MM.1S (cell line): ENCODE results near the gene SELENOF.

Source experiments
- DNase-seq: peaks from one replicate; pipeline ENCODE4 v3.0.0-alpha.2; 2015
- H2AFZ ChIP-seq: fragments of 300-600 bp; sonication (generic); 2 replicates; pipeline ENCODE4 v1.6.0; 2016; ENCODE audit warnings: antibody characterized with exemption, low read length
- H3F3A ChIP-seq: fragments of 300-600 bp; sonication (generic); 2 replicates; pipeline ENCODE4 v1.6.1; 2016; ENCODE audit warnings: mild to moderate bottlenecking, antibody characterized with exemption, low read length, moderate library complexity, mixed read lengths; ENCODE audit not compliant: insufficient read depth
- H3K27ac ChIP-seq: fragments of 300-600 bp; sonication (generic); 2 replicates; pipeline ENCODE4 v1.5.1; 2016; ENCODE audit warnings: mild to moderate bottlenecking, low read length
- H3K27me3 ChIP-seq: fragments of 300-600 bp; sonication (generic); replicated peaks from 2 replicates; pipeline ENCODE4 v1.6.0; 2016; ENCODE audit warnings: low read length; ENCODE audit not compliant: insufficient read depth
- H3K36me3 ChIP-seq: fragments of 300-600 bp; sonication (generic); replicated peaks from 2 replicates; pipeline ENCODE4 v1.6.1; 2016; ENCODE audit warnings: mild to moderate bottlenecking, low read length, mixed read lengths; ENCODE audit not compliant: insufficient read depth
- H3K4me1 ChIP-seq: fragments of 300-600 bp; sonication (generic); 2 replicates; pipeline ENCODE4 v1.6.1; 2016; ENCODE audit warnings: low read length, mixed read lengths
- H3K4me2 ChIP-seq: fragments of 300-600 bp; sonication (generic); 2 replicates; pipeline ENCODE4 v1.6.0; 2016; ENCODE audit warnings: low read depth, low read length
- H3K4me3 ChIP-seq: fragments of 300-600 bp; sonication (generic); 2 replicates; pipeline ENCODE4 v1.5.1; 2016; ENCODE audit warnings: low read length, mixed read lengths
- H3K79me2 ChIP-seq: fragments of 300-600 bp; sonication (generic); 2 replicates; pipeline ENCODE4 v1.6.1; 2016; ENCODE audit warnings: mixed run types, low read length, mixed read lengths
- H3K9ac ChIP-seq: fragments of 300-600 bp; sonication (generic); 2 replicates; pipeline ENCODE4 v1.6.1; 2016; ENCODE audit warnings: low read length, mixed read lengths
- H3K9me2 ChIP-seq: fragments of 300-600 bp; sonication (generic); replicated peaks from 2 replicates; pipeline ENCODE4 v1.6.1; 2016; ENCODE audit warnings: mild to moderate bottlenecking, low read length, mixed read lengths; ENCODE audit not compliant: insufficient read depth
- H3K9me3 ChIP-seq: fragments of 300-600 bp; sonication (generic); replicated peaks from 2 replicates; pipeline ENCODE4 v1.6.1; 2016; ENCODE audit warnings: mild to moderate bottlenecking, low read length, mixed read lengths; ENCODE audit not compliant: insufficient read depth
- H4K20me1 ChIP-seq: fragments of 300-600 bp; sonication (generic); 2 replicates; pipeline ENCODE4 v1.6.1; 2016; ENCODE audit warnings: mild to moderate bottlenecking, low read length, moderate library complexity, mixed read lengths; ENCODE audit not compliant: insufficient read depth
- EZH2 ChIP-seq: fragments of 300-600 bp; sonication (generic); optimal IDR thresholded peaks from 2 replicates; pipeline ENCODE3; 2017; ENCODE audit warnings: low read depth, mild to moderate bottlenecking, antibody characterized with exemption, low read length, mixed read lengths
- EZH2phosphoT487 ChIP-seq: fragments of 300-600 bp; sonication (generic); IDR thresholded peaks from 2 replicates; pipeline ENCODE4 v1.6.1; 2018; ENCODE audit warnings: antibody characterized with exemption, low read length
- TF ChIP-seq, protein P1 (sequence below): fragments of 300-600 bp; sonication (generic); IDR thresholded peaks from 2 replicates; pipeline ENCODE4 v1.5.1; 2016; ENCODE audit warnings: antibody characterized with exemption, low read length, mixed read lengths

The SELENOF gene

GRCh38 chr1:86861424-86861823, 52.5 kb downstream of the SELENOF start:
- Histone ChIP-seq H3K9me2 (no peaks in the 10 kb centered on the region), H3K79me2 (peaks cover 11% of the 10 kb centered on the region), H4K20me1 (no peaks in the 10 kb centered on the region), H3K9ac (no peak overlapping the region), H3K36me3 (0 out of 2 replicates have a peak, but pooled peaks cover 2% of the 10 kb centered on the region), H2AFZ (no peak overlapping the region), H3K27ac (no peak overlapping the region), H3F3A (peaks cover 9% of the 10 kb centered on the region; the same call in 1 of the 2 replicates), H3K27me3 (no peaks in the 10 kb centered on the region), H3K4me1 (peaks cover 10% of the 10 kb centered on the region), H3K4me2 (no peak overlapping the region), H3K9me3 (no peaks in the 10 kb centered on the region), H3K4me3 (no peak overlapping the region)
- DNase-seq, result no peak
- TF ChIP-seq EZH2phosphoT487 (no peak), EZH2 (no peak)
- TF ChIP-seq, protein P1, sequence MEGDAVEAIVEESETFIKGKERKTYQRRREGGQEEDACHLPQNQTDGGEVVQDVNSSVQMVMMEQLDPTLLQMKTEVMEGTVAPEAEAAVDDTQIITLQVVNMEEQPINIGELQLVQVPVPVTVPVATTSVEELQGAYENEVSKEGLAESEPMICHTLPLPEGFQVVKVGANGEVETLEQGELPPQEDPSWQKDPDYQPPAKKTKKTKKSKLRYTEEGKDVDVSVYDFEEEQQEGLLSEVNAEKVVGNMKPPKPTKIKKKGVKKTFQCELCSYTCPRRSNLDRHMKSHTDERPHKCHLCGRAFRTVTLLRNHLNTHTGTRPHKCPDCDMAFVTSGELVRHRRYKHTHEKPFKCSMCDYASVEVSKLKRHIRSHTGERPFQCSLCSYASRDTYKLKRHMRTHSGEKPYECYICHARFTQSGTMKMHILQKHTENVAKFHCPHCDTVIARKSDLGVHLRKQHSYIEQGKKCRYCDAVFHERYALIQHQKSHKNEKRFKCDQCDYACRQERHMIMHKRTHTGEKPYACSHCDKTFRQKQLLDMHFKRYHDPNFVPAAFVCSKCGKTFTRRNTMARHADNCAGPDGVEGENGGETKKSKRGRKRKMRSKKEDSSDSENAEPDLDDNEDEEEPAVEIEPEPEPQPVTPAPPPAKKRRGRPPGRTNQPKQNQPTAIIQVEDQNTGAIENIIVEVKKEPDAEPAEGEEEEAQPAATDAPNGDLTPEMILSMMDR, result no peak

DNA sequence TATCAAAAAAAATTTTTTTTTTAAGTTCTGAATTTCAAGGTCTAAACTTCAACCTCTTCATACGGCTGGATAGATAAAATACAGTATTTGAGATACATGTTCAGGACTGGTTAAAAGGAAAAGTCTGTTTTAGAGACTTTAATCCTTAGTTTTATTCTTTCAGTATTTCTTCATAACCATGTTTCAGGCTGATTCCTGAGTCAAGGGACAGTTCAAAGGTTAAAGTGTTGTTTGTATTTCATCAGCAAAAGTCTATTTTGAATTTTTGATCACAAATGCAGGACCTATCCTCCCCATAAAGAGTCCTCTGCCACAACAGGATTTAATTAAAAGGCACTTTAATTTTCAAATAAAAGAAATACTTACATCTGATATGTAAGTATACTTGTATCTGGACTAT, 53.5 kb downstream of the SELENOF start:
- Histone ChIP-seq H3K79me2 (peaks cover 6% of the 10 kb centered on the region), H4K20me1 (no peaks in the 10 kb centered on the region), H3F3A (no peaks in the 10 kb centered on the region), H3K9me2 (no peaks in the 10 kb centered on the region), H3K9me3 (no peaks in the 10 kb centered on the region), H3K9ac (no peak overlapping the region), H3K27ac (no peak overlapping the region), H3K4me1 (peaks cover 3% of the 10 kb centered on the region), H3K27me3 (no peaks in the 10 kb centered on the region), H3K4me2 (no peak overlapping the region), H2AFZ (no peak overlapping the region), H3K4me3 (no peak overlapping the region), H3K36me3 (0 out of 2 replicates have a peak, but pooled peaks cover 2% of the 10 kb centered on the region)
- TF ChIP-seq EZH2 (no peak), EZH2phosphoT487 (no peak)
- TF ChIP-seq, protein P1, result no peak
- DNase-seq, result no peak

DNA sequence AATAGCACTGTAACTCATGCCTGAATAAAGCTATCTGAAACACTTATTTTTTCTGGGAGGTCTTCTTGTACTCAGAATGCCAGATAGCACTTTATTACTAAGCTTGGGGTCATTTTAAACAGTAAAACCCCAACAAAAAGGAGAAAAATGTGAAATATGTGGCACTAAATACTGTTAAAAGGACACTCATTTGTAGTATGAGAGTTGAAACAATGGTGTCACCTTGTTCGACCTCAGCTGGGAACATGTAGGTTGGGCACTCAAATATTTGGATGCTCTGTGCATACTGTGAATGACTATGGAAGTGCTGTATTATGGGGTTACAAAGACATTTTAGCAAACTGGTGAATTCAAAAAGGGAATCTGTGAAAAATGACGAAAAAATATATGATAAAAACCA, 53.9 kb downstream of the SELENOF start:
- no peaks in the 10 kb centered on the region for H3K9me2 ChIP-seq
- no peaks in the 10 kb centered on the region for H3F3A ChIP-seq
- TF ChIP-seq, protein P1, result no peak
- TF ChIP-seq EZH2phosphoT487, result no peak
- TF ChIP-seq EZH2, result no peak
- H3K36me3 ChIP-seq, result 0 out of 2 replicates have a peak, but pooled peaks cover 2% of the 10 kb centered on the region
- no peak overlapping the region for H3K9ac ChIP-seq
- no peak for DNase-seq
- no peaks in the 10 kb centered on the region for H3K27me3 ChIP-seq
- H3K9me3 ChIP-seq, result no peaks in the 10 kb centered on the region
- no peaks in the 10 kb centered on the region for H4K20me1 ChIP-seq
- no peak overlapping the region for H3K4me3 ChIP-seq
- H3K4me2 ChIP-seq, result no peak overlapping the region
- H2AFZ ChIP-seq, result no peak overlapping the region
- no peak overlapping the region for H3K27ac ChIP-seq
- H3K79me2 ChIP-seq, result 0 out of 2 replicates have a peak, but pooled peaks cover 5% of the 10 kb centered on the region
- H3K4me1 ChIP-seq, result no peaks in the 10 kb centered on the region
